Stimulated activated CD4-positive, alpha-beta T cell treated with anti-CD3 and anti-CD28 coated beads, TNF-alpha, amount 100 ng/mL, for 1 hour (primary cell): ENCODE measurements around the gene TFR2.

Experiments used
- DNase-seq, 3 donors: peaks; one replicate each; pipeline ENCODE4 v3.0.0-alpha.2; 2020; ENCODE audit warnings: low read depth in 3 of 3, low spot score in 1 of 3

TFR2 gene

GRCh38 chr7:100641463-100641859 is at the start of gene TFR2:
TFR2 (minus strand) TSS chr7:100641552; CDS start chr7:100641509, 43 bp downstream.
- no peak for DNase-seq

- DNase-seq = no peak
Measured at GRCh38 chr7:100689230-100690135, 48.1 kb upstream of the TFR2 start.

- no peak for DNase-seq
Measured at GRCh38 chr7:100688326-100688860, 47.0 kb upstream of the TFR2 start.

GRCh38 chr7:100687751-100688300 is 46.5 kb upstream of the TFR2 start:
- no peak for DNase-seq

GRCh38 chr7:100687261-100687660 is 45.9 kb upstream of the TFR2 start:
- DNase-seq = no peak

GRCh38 chr7:100686822-100687211 is 45.5 kb upstream of the TFR2 start:
- no peak for DNase-seq

- DNase-seq = no peak
Measured at GRCh38 chr7:100686201-100686821, 45.0 kb upstream of the TFR2 start.

- DNase-seq = no peak
Measured at GRCh38 chr7:100685631-100686145, 44.3 kb upstream of the TFR2 start.

- no peak for DNase-seq
Measured at GRCh38 chr7:100685049-100685605, 43.8 kb upstream of the TFR2 start.

GRCh38 chr7:100684534-100685042 is 43.2 kb upstream of the TFR2 start:
- no peak for DNase-seq

- DNase-seq = no peak
Measured at GRCh38 chr7:100683659-100684533, 42.5 kb upstream of the TFR2 start.

- DNase-seq = no peak
Measured at GRCh38 chr7:100682991-100683658, 41.8 kb upstream of the TFR2 start.

GRCh38 chr7:100682228-100682741 is 40.9 kb upstream of the TFR2 start:
- no peak for DNase-seq

GRCh38 chr7:100681491-100682227 is 40.3 kb upstream of the TFR2 start:
- DNase-seq = no peak

GRCh38 chr7:100680576-100681271 is 39.4 kb upstream of the TFR2 start:
- no peak for DNase-seq

GRCh38 chr7:100679927-100680575 is 38.7 kb upstream of the TFR2 start:
- DNase-seq = no peak

- DNase-seq = no peak
Measured at GRCh38 chr7:100679129-100679926, 38.0 kb upstream of the TFR2 start.
